A549 (cell line): ENCODE data around the gene MX2.

ENCODE experiments used
- CBX8 ChIP-seq: fragments of 200-600 bp; sonication (generic); IDR thresholded peaks from 2 replicates; pipeline ENCODE4 v1.6.1; 2016
- CHD4 ChIP-seq: fragments of 200-600 bp; sonication (generic); IDR thresholded peaks from 2 replicates; pipeline ENCODE4 v1.6.1; 2016; ENCODE audit warnings: antibody characterized with exemption, mild to moderate bottlenecking, borderline replicate concordance
- EHMT2 ChIP-seq: fragments of 200-600 bp; sonication (generic); IDR thresholded peaks from 2 replicates; pipeline ENCODE4 v1.6.1; 2016; ENCODE audit warnings: antibody characterized with exemption, low read depth, mild to moderate bottlenecking, moderate library complexity
- EP300 ChIP-seq, 2 experiments: fragments of >200 bp; sonication (Bioruptor Twin); formaldehyde crosslinking; IDR thresholded peaks; 2 replicates in 1 of 2; 3 replicates in 1 of 2; pipeline ENCODE4 v1.6.1; 2016 to 2017
- HDAC2 ChIP-seq: fragments of 200-600 bp; sonication (generic); IDR thresholded peaks from 2 replicates; pipeline ENCODE4 v1.6.1; 2016
- MAX ChIP-seq: IDR thresholded peaks from 2 replicates; pipeline ENCODE4 v1.6.1; 2012
- POLR2A ChIP-seq: IDR thresholded peaks from 2 replicates; pipeline ENCODE4 v1.6.1; 2012; ENCODE audit warnings: mild to moderate bottlenecking, low read length
- RAD21 ChIP-seq, 2 experiments: fragments of >200 bp in 1 of 2; sonication (Bioruptor Twin) in 1 of 2; formaldehyde crosslinking in 1 of 2; IDR thresholded peaks in 1 of 2; conservative IDR thresholded peaks in 1 of 2; 2 replicates in 1 of 2; 3 replicates in 1 of 2; pipeline ENCODE4 v1.6.1; 2012 to 2018; ENCODE audit warnings: inconsistent platforms in 1 of 2
- TP53 ChIP-seq: fragments of 250-450 bp; sonication (Bioruptor Pico); IDR thresholded peaks from 2 replicates; pipeline ENCODE4 v1.5.0; 2021; ENCODE audit warnings: mild to moderate bottlenecking, moderate library complexity
- ZFP36 ChIP-seq: fragments of 450-650 bp; IDR thresholded peaks from 2 replicates; pipeline ENCODE4 v1.6.1; 2014; ENCODE audit warnings: borderline replicate concordance; ENCODE audit not compliant: partially characterized antibody
- ZNF302 ChIP-seq: fragments of 250-450 bp; sonication (Bioruptor Pico); IDR thresholded peaks from 2 replicates; pipeline ENCODE4 v1.9.0; 2021; ENCODE audit warnings: inconsistent platforms, mild to moderate bottlenecking, moderate library complexity
- TF ChIP-seq, protein P1 (sequence below): fragments of >200 bp; sonication (Bioruptor Twin); formaldehyde crosslinking; IDR thresholded peaks from 3 replicates; pipeline ENCODE4 v1.5.1; 2016

GRCh38 chr21:41429305-41429704 is 67.5 kb downstream of the MX2 start:
- TF ChIP-seq TP53 (CRISPR knock-in tag) (no peak), EP300 (IDR thresholded peaks at IDR 0.05) (no peak), MAX (no peak), CHD4 (no peak), CBX8 (no peak), POLR2A (no peak), ZNF302 (CRISPR knock-in tag) (no peak), ZFP36 (no peak), EHMT2 (no peak), HDAC2 (no peak), RAD21 (conservative IDR thresholded peaks at IDR 0.05 in 1 of 2, IDR thresholded peaks at IDR 0.05 in 1 of 2) (no peak)
- TF ChIP-seq, protein P1, sequence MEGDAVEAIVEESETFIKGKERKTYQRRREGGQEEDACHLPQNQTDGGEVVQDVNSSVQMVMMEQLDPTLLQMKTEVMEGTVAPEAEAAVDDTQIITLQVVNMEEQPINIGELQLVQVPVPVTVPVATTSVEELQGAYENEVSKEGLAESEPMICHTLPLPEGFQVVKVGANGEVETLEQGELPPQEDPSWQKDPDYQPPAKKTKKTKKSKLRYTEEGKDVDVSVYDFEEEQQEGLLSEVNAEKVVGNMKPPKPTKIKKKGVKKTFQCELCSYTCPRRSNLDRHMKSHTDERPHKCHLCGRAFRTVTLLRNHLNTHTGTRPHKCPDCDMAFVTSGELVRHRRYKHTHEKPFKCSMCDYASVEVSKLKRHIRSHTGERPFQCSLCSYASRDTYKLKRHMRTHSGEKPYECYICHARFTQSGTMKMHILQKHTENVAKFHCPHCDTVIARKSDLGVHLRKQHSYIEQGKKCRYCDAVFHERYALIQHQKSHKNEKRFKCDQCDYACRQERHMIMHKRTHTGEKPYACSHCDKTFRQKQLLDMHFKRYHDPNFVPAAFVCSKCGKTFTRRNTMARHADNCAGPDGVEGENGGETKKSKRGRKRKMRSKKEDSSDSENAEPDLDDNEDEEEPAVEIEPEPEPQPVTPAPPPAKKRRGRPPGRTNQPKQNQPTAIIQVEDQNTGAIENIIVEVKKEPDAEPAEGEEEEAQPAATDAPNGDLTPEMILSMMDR = no peak
